Mesendoderm (in vitro differentiated cells): ENCODE results near the gene LTBP2.

Experiments
- DNase-seq: peaks from one replicate; pipeline ENCODE4 v3.0.0; 2013
- H2AK5ac ChIP-seq: 2 replicates; pipeline ENCODE4 v1.6.1; 2013; ENCODE audit warnings: low read length, inconsistent platforms
- H2BK120ac ChIP-seq: 2 replicates; pipeline ENCODE4 v1.6.1; 2013; ENCODE audit warnings: low read depth, mild to moderate bottlenecking, low read length, moderate library complexity, mixed read lengths
- H2BK15ac ChIP-seq: replicated peaks from 2 replicates; pipeline ENCODE4 v1.6.1; 2013; ENCODE audit warnings: low read depth, mild to moderate bottlenecking, moderate library complexity
- H2BK5ac ChIP-seq: 2 replicates; pipeline ENCODE4 v1.6.1; 2013; ENCODE audit warnings: low read length, inconsistent platforms
- H3K18ac ChIP-seq: 2 replicates; pipeline ENCODE4 v1.6.1; 2013; ENCODE audit warnings: mild to moderate bottlenecking, low read length, mixed read lengths
- H3K23ac ChIP-seq: one replicate; pipeline ENCODE4 v1.6.1; 2013; ENCODE audit warnings: low read length
- H3K27ac ChIP-seq: 2 replicates; pipeline ENCODE4 v1.5.1; 2013; ENCODE audit warnings: low read depth, mild to moderate bottlenecking, inconsistent platforms, low read length, moderate library complexity
- H3K27me3 ChIP-seq: 2 replicates; pipeline ENCODE4 v1.6.1; 2013; ENCODE audit warnings: low read length, control low read depth, mild to moderate bottlenecking, inconsistent platforms; ENCODE audit not compliant: insufficient read depth, poor library complexity
- H3K36me3 ChIP-seq: 2 replicates; pipeline ENCODE4 v1.6.1; 2013; ENCODE audit warnings: low read length, inconsistent platforms; ENCODE audit not compliant: control insufficient read depth, insufficient read depth
- H3K4ac ChIP-seq: one replicate; pipeline ENCODE4 v1.6.1; 2013; ENCODE audit warnings: low read depth, mild to moderate bottlenecking, low read length, moderate library complexity
- H3K4me1 ChIP-seq: 2 replicates; pipeline ENCODE4 v1.6.1; 2013; ENCODE audit warnings: low read depth, low read length, inconsistent platforms; ENCODE audit not compliant: control insufficient read depth
- H3K4me2 ChIP-seq: 2 replicates; pipeline ENCODE4 v1.6.1; 2013; ENCODE audit warnings: low read length
- H3K4me3 ChIP-seq: 2 replicates; pipeline ENCODE4 v1.5.1; 2013; ENCODE audit warnings: mild to moderate bottlenecking, low read length
- H3K56ac ChIP-seq: one replicate; pipeline ENCODE4 v1.6.1; 2013; ENCODE audit warnings: low read length
- H3K79me1 ChIP-seq: 2 replicates; pipeline ENCODE4 v1.6.1; 2013; ENCODE audit warnings: low read length, inconsistent platforms
- H3K79me2 ChIP-seq: 2 replicates; pipeline ENCODE4 v1.6.1; 2013; ENCODE audit warnings: mild to moderate bottlenecking, low read length; ENCODE audit not compliant: control insufficient read depth, insufficient read depth
- H3K9ac ChIP-seq: 2 replicates; pipeline ENCODE4 v1.6.1; 2013; ENCODE audit warnings: low read length, inconsistent platforms
- H4K5ac ChIP-seq: one replicate; pipeline ENCODE4 v1.6.1; 2013; ENCODE audit warnings: low read length
- H4K8ac ChIP-seq: one replicate; pipeline ENCODE4 v1.6.1; 2013; ENCODE audit warnings: low read depth, mild to moderate bottlenecking, control low read depth, low read length, moderate library complexity
- WGBS: extraction: QIAGEN DNeasy Blood & Tissue Kit; methylation state at CpG from one replicate; pipeline ENCODE4 v1.1.7; 2013; ENCODE audit warnings: low lambda C conversion rate, missing lambda C conversion rate; ENCODE audit not compliant: insufficient coverage; ENCODE audit errors: extremely low coverage; 5-methylcytosine and 5-hydroxymethylcytosine counted together

Gene LTBP2

DNA sequence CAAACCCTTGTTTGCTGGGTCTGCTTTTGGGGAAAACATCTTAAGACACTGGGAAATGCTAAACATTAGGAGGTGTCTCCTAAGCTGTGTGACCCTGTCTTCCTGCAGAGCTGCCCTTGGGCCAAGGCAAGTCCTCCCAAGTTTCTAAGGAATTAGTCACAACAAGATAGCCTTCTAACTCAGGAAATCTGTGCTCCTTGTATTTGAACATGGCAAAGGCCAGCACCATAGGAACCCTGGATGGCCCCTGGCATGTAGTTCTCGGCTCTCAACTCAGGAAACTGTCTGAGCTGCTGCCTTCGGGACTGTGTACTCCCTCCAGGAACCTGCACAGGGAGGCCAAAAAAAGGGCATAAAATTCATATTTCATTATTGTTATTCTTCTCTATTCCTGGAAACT lies 37.6 kb upstream of the LTBP2 start:
- no peaks in the 10 kb centered on the region for H3K79me1 ChIP-seq
- no peaks in the 10 kb centered on the region for H3K36me3 ChIP-seq
- H3K56ac ChIP-seq = no peak overlapping the region
- H3K4me2 ChIP-seq = no peak overlapping the region
- no peak overlapping the region for H3K18ac ChIP-seq
- H4K8ac ChIP-seq = no peak overlapping the region
- no peak overlapping the region for H2AK5ac ChIP-seq
- peaks cover 3% of the 10 kb centered on the region for H3K4me1 ChIP-seq
- no peak overlapping the region for H4K5ac ChIP-seq
- H2BK120ac ChIP-seq = no peak overlapping the region
- H2BK5ac ChIP-seq = no peak overlapping the region
- no CpG with 5 or more reads among the region's 2 CpGs for WGBS
- no peak overlapping the region for H3K9ac ChIP-seq
- no peaks in the 10 kb centered on the region for H3K27me3 ChIP-seq
- no peaks in the 10 kb centered on the region for H3K79me2 ChIP-seq
- DNase-seq = no peak
- no peak overlapping the region for H3K4ac ChIP-seq
- H3K23ac ChIP-seq = no peak overlapping the region
- no peak overlapping the region for H3K27ac ChIP-seq
- no peak overlapping the region for H2BK15ac ChIP-seq
- H3K4me3 ChIP-seq = no peak overlapping the region

DNA sequence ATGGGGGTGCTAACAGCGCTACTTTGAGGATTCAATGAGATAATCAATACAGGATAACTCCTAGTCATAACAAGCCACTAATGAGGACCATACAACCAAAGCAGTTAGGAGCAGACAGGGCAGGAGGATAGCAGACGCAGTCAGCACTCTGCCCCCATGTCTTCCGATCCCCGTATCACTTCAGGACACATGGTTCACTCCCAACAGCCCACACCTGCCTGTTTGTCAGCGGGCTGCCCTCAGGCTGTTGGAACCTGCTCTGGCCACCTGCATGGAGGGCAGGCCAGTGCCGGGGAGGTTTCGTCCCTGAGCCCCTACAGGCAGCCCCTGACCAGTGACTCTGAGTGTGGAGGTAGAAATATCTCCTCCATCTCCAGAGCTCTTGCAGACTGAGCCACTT lies 37.1 kb upstream of the LTBP2 start:
- Histone ChIP-seq H4K8ac (no peak overlapping the region), H3K79me2 (no peaks in the 10 kb centered on the region), H2BK15ac (no peak overlapping the region), H3K27me3 (no peaks in the 10 kb centered on the region), H3K9ac (no peak overlapping the region), H3K4me3 (no peak overlapping the region), H3K27ac (no peak overlapping the region), H2BK120ac (no peak overlapping the region), H3K18ac (no peak overlapping the region), H2AK5ac (no peak overlapping the region), H2BK5ac (no peak overlapping the region), H3K23ac (no peak overlapping the region), H3K56ac (no peak overlapping the region), H3K79me1 (no peaks in the 10 kb centered on the region), H3K4me1 (peaks cover 3% of the 10 kb centered on the region), H3K4me2 (no peak overlapping the region), H3K4ac (no peak overlapping the region), H4K5ac (no peak overlapping the region), H3K36me3 (no peaks in the 10 kb centered on the region)
- WGBS = no CpG with 5 or more reads among the region's 7 CpGs
- peak; percentile 31 for DNase-seq

DNA sequence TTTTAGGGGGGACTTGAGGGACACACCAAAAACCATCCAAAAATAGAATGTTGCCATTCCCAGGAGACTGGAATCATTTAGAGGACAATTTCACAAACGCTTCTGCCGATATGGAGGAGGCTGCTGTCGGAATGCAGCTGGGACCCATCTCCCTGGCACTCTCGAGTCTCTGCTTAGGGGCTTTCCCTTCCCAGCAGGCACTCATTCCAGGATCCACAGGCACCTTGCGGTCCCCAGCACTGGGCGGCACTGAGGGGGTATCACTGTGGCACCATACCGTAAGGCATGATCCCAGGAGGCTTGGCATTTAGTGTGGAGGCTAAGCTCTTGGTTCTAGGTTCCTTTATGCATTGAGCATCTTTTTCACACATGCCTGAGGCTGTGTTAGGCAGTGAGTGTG lies 36.6 kb upstream of the LTBP2 start:
- Histone ChIP-seq H4K5ac (no peak overlapping the region), H3K56ac (no peak overlapping the region), H4K8ac (no peak overlapping the region), H3K23ac (no peak overlapping the region), H3K4me1 (peaks cover under 1% of the 10 kb centered on the region), H3K27ac (no peak overlapping the region), H3K4me3 (no peak overlapping the region), H3K4ac (no peak overlapping the region), H2AK5ac (no peak overlapping the region), H3K36me3 (no peaks in the 10 kb centered on the region), H3K9ac (no peak overlapping the region), H2BK120ac (no peak overlapping the region), H2BK5ac (no peak overlapping the region), H2BK15ac (no peak overlapping the region), H3K27me3 (no peaks in the 10 kb centered on the region), H3K4me2 (no peak overlapping the region), H3K79me1 (no peaks in the 10 kb centered on the region), H3K18ac (no peak overlapping the region), H3K79me2 (no peaks in the 10 kb centered on the region)
- no CpG with 5 or more reads among the region's 7 CpGs for WGBS
- no peak for DNase-seq

DNA sequence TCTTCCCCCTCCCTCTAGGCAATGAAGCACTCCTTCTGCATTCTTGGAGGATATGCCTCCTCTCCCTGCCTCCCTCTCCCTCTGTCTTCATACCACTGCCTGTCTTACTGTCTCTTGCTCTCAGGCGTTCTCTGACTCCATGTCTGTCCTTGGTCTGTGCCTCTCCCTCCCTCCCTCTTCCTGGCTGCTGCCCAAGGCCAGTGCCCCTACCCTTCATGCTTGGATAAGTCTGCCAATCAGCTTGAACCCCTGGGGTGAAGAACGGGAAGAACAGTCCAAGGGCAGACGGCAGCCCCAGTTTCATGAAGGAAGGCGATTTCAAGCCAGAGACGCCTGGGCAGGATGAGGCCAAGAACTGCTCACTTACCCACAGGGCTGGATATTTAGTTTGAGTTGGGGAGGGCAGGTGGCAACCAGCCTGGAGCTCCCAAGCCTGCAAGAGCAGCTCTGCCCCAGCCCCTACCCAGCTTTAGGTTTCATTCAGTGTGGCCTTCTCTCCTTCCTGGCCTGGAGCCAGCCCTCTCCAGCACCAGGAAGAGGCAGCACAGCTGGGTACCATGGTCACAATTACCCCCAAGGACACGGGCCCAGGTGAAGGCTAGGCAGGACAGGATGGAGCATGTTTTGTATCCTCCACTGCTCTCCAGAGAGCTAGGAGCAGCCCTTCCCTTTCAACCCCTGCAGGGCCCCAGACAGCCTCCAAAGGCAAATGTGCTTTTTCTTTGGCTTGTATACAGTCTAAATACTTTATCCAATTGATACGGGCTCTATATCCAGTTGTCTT lies 35.8 kb upstream of the LTBP2 start:
- no CpG with 5 or more reads among the region's 7 CpGs for WGBS
- no peak overlapping the region for H2BK120ac ChIP-seq

DNA sequence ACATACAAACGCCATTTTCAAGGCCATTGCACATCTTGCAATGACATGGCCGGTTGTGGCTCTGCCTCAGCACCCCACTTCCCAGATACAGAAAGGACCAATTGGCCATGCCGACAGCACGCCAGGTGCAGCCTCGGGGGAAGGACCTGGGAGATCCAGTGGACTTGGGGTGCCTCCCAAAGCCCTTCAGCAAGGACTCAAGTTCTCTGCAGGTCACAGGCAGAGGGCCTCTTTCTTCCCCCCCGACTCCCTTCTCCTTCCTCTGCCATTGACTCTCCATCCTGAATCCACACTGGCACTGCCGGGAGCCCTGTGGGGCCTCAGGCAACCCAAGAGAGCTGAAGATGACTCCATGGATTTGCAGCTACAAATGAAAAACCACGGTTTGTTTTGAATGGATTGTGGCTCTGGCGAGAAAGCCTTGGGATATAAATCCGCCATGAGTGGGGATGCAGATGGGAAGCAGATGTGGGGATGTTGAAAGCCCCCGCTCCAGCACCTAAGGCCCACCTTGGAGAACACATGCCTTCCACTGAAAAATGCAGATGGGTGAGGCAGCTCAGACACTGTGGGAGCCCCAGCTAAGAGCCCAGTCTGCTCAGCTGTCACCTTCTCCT lies 35.1 kb upstream of the LTBP2 start:
- WGBS = no CpG with 5 or more reads among the region's 11 CpGs
- Histone ChIP-seq H3K4me2 (no peak overlapping the region), H3K4me3 (no peak overlapping the region), H2BK120ac (no peak overlapping the region), H3K27ac (no peak overlapping the region), H3K36me3 (no peaks in the 10 kb centered on the region), H3K4me1 (no peaks in the 10 kb centered on the region), H4K5ac (no peak overlapping the region), H3K18ac (no peak overlapping the region), H3K4ac (no peak overlapping the region), H2BK5ac (no peak overlapping the region), H3K9ac (no peak overlapping the region), H3K56ac (no peak overlapping the region), H3K27me3 (no peaks in the 10 kb centered on the region), H2BK15ac (no peak overlapping the region), H3K79me2 (no peaks in the 10 kb centered on the region), H3K79me1 (no peaks in the 10 kb centered on the region), H2AK5ac (no peak overlapping the region), H3K23ac (peak overlapping the region; percentile 3), H4K8ac (no peak overlapping the region)
- no peak for DNase-seq

More for the DNA sequence above, 35.8 kb upstream of the LTBP2 start:
- Histone ChIP-seq H3K27ac (no peak overlapping the region), H3K27me3 (no peaks in the 10 kb centered on the region), H3K18ac (no peak overlapping the region), H3K4me3 (no peak overlapping the region), H3K4ac (no peak overlapping the region), H4K8ac (no peak overlapping the region), H2BK5ac (no peak overlapping the region), H3K9ac (peak overlapping the region; percentile 3), H3K79me2 (no peaks in the 10 kb centered on the region), H3K56ac (no peak overlapping the region), H3K23ac (peak overlapping the region; percentile 3), H3K79me1 (no peaks in the 10 kb centered on the region), H2AK5ac (no peak overlapping the region), H3K36me3 (no peaks in the 10 kb centered on the region), H4K5ac (no peak overlapping the region), H3K4me2 (no peak overlapping the region), H3K4me1 (no peaks in the 10 kb centered on the region), H2BK15ac (no peak overlapping the region)
- DNase-seq = no peak
